GM12875 (cell line): ENCODE measurements around the gene RBM20.

Source experiments
- H3K4me3 ChIP-seq: one replicate; pipeline ENCODE4 v1.5.1; 2011; ENCODE audit warnings: low read depth, low read length, control low read depth
- CTCF ChIP-seq: IDR thresholded peaks from 2 replicates; pipeline ENCODE4 v1.5.1; 2011; ENCODE audit warnings: low read depth, mild to moderate bottlenecking, control low read depth, inconsistent platforms, low read length, moderate library complexity, borderline replicate concordance; ENCODE audit not compliant: insufficient read depth

Gene RBM20

GRCh38 chr10:110852947-110853346, 208.8 kb downstream of the RBM20 start:
- no peak overlapping the region for H3K4me3 ChIP-seq
- TF ChIP-seq CTCF: no peak

- no peak for TF ChIP-seq CTCF
Measured at GRCh38 chr10:110853921-110854605, 209.9 kb downstream of the RBM20 start.

GRCh38 chr10:110857265-110858171, 213.4 kb downstream of the RBM20 start:
- TF ChIP-seq CTCF: no peak
- no peak overlapping the region for H3K4me3 ChIP-seq

More at GRCh38 chr10:110853921-110854605, 209.9 kb downstream of the RBM20 start:
- H3K4me3 ChIP-seq: no peak overlapping the region

- H3K4me3 ChIP-seq: no peak overlapping the region
- no peak for TF ChIP-seq CTCF
Measured at GRCh38 chr10:110858297-110858934, 214.3 kb downstream of the RBM20 start.

- TF ChIP-seq CTCF: no peak
- H3K4me3 ChIP-seq: no peak overlapping the region
Measured at GRCh38 chr10:110859206-110859972, 215.3 kb downstream of the RBM20 start.

GRCh38 chr10:110859973-110860376, 215.8 kb downstream of the RBM20 start:
- TF ChIP-seq CTCF: no peak
- H3K4me3 ChIP-seq: no peak overlapping the region
